Activated CD8-positive, alpha-beta T cell treated with anti-CD3 and anti-CD28 coated beads for 36 hours (primary cell): ENCODE measurements around the gene RECK. TPM values are rescaled to one million over a fixed set of nuclear protein-coding genes. Genes with fewer than 3 reads are reported as not detected.

Experiments
- ATAC-seq: fragments of 200-7000 bp; cut with Tn5 transposase; one replicate; pipeline ENCODE4 v1.10.0; 2021; ENCODE audit warnings: mild to moderate bottlenecking, moderate library complexity
- CTCF ChIA-PET: fragments of 350-600 bp; sonication (Branson Sonifier 250); formaldehyde crosslinking; loops from one replicate; lab custom pipeline; 2021; ENCODE audit warnings: antibody characterized with exemption; lab: Charles Lee
- POLR2A ChIA-PET: fragments of 350-600 bp; sonication (Branson Sonifier 250); formaldehyde crosslinking; loops from one replicate; lab custom pipeline; 2021; ENCODE audit warnings: antibody characterized with exemption; lab: Charles Lee
- DNase-seq: peaks from one replicate; pipeline ENCODE4 v3.0.0-alpha.2; 2020
- H3K27ac Mint-ChIP-seq: one replicate; pipeline ENCODE4 v1.8.0; 2021; ENCODE audit warnings: mild to moderate bottlenecking, mixed read lengths
- H3K27me3 Mint-ChIP-seq: one replicate; pipeline ENCODE4 v1.8.0; 2021; ENCODE audit warnings: mixed read lengths
- H3K36me3 Mint-ChIP-seq: one replicate; pipeline ENCODE4 v1.8.0; 2021; ENCODE audit warnings: low read depth, mixed read lengths
- H3K4me1 Mint-ChIP-seq: one replicate; pipeline ENCODE4 v1.8.0; 2021; ENCODE audit warnings: low read depth, mixed read lengths
- H3K4me3 Mint-ChIP-seq: one replicate; pipeline ENCODE4 v1.8.0; 2021; ENCODE audit warnings: mild to moderate bottlenecking, moderate library complexity, mixed read lengths
- H3K9me3 Mint-ChIP-seq: one replicate; pipeline ENCODE4 v1.8.0; 2021; ENCODE audit warnings: mixed read lengths
- intact Hi-C: fragments of 100-400 bp; cut with micrococcal nuclease; formaldehyde crosslinking; loops from one replicate; pipeline ENCODE4 v1.10.0; 2022
- total RNA-seq, 2 experiments: library from RNA; stranded (reverse); gene quantifications; one replicate each; pipeline ENCODE4 v1.2.3, GENCODE V29; 2021
- TF ChIP-seq, protein P1 (sequence below): fragments of 200-600 bp; IDR thresholded peaks from one replicate; pipeline ENCODE4 v1.8.0; 2022; ENCODE audit warnings: antibody characterized with exemption, mild to moderate bottlenecking

Gene RECK
- total RNA-seq, 2 experiments from 2014 or later = 5.3 to 6.5 TPM

DNA sequence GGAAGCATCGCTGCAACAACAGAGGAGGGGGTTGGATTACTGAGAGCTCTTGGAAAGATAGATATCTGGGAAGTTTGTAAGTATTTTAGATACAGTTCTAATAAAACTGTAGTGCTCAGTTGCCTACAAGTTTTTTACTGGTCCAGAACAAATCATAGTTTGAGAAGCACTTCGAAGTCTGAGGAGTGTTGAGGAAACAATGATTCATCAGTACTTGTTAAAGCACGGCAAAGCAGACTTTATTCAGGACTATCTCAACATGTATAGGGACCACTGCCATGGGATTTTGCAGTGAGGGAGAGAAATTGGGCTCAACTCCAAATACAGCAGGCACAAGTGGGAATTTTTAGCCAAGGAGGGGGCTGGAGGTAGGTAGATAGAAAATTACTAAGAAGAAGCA lies 25.3 kb upstream of the RECK start:
- ATAC-seq (no peak), DNase-seq (no peak)
- Mint-ChIP-seq H3K27me3 (peaks cover 14% of the 10 kb centered on the region), H3K36me3 (no peaks in the 10 kb centered on the region), H3K27ac (no peak overlapping the region), H3K4me1 (peaks cover 13% of the 10 kb centered on the region), H3K4me3 (no peak overlapping the region), H3K9me3 (peaks cover 3% of the 10 kb centered on the region)
- CTCF ChIA-PET = interaction anchor here (0.7 to 7.5 kb wide), 3 partner anchors 10 to 263 kb away, joined by 3 to 136 read pairs (median 24); partner anchors contain the start of genes GBA2 and RGP1
- TF ChIP-seq, protein P1, sequence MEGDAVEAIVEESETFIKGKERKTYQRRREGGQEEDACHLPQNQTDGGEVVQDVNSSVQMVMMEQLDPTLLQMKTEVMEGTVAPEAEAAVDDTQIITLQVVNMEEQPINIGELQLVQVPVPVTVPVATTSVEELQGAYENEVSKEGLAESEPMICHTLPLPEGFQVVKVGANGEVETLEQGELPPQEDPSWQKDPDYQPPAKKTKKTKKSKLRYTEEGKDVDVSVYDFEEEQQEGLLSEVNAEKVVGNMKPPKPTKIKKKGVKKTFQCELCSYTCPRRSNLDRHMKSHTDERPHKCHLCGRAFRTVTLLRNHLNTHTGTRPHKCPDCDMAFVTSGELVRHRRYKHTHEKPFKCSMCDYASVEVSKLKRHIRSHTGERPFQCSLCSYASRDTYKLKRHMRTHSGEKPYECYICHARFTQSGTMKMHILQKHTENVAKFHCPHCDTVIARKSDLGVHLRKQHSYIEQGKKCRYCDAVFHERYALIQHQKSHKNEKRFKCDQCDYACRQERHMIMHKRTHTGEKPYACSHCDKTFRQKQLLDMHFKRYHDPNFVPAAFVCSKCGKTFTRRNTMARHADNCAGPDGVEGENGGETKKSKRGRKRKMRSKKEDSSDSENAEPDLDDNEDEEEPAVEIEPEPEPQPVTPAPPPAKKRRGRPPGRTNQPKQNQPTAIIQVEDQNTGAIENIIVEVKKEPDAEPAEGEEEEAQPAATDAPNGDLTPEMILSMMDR = no peak
- intact Hi-C loops = no loop called here
- POLR2A ChIA-PET = no interaction called here

DNA sequence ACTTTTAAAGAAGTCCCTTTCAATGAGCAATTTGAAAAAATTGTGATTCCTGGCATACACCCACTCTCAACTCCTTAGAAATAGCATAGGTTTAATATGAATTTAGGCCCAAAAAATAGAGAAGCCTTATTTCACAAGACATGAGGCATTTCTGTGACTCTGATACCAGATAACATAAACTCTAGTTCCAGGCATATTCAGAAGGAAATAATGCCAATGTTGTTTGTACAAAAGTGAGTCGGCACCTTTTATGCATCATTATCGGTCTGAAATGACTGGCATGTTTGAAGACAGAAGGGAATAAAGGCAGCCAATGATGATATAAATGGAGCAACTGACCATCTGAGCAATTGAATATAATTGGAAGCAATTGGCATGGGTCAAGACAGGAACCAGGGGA lies 19.4 kb upstream of the RECK start:
- CTCF ChIA-PET = interaction anchor here (1.7 kb wide), 1 partner anchor 9 kb away, joined by 7 read pairs; no protein-coding TSS in a partner anchor
- Mint-ChIP-seq H3K36me3 (no peaks in the 10 kb centered on the region), H3K27ac (no peak overlapping the region), H3K4me1 (no peaks in the 10 kb centered on the region), H3K27me3 (no peaks in the 10 kb centered on the region), H3K4me3 (no peak overlapping the region), H3K9me3 (no peaks in the 10 kb centered on the region)
- ATAC-seq = no peak
- no peak for DNase-seq
- intact Hi-C loops = no loop called here
- POLR2A ChIA-PET = no interaction called here
- TF ChIP-seq, protein P1 = no peak

DNA sequence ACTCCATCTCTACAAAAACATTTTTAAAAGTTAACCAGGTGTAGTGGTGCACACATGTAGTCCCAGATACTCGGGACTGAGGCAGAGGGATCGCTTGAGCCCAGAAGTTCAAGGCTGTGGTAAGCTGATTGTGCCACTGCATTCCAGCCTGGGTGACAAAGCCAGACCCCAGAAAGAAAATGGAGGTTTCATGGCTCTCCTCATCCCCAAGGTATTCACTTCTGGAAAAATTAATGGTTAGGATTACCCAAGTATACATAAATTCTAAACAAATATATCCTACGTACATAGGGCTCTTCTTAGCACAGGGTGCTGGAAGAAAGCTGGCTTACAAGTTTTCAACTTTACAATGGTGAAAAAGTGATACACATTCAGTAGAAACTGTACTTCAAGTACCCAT lies 18.6 kb upstream of the RECK start:
- ATAC-seq (no peak), DNase-seq (no peak)
- Mint-ChIP-seq H3K27ac (no peak overlapping the region), H3K4me3 (no peak overlapping the region), H3K36me3 (no peaks in the 10 kb centered on the region), H3K4me1 (no peaks in the 10 kb centered on the region), H3K27me3 (no peaks in the 10 kb centered on the region), H3K9me3 (no peaks in the 10 kb centered on the region)
- CTCF ChIA-PET = interaction anchor here (1.3 to 8.2 kb wide), 2 partner anchors 10 to 84 kb away, joined by 4 to 136 read pairs; no protein-coding TSS in a partner anchor
- intact Hi-C loops = no loop called here
- POLR2A ChIA-PET = no interaction called here
- TF ChIP-seq, protein P1 = no peak

DNA sequence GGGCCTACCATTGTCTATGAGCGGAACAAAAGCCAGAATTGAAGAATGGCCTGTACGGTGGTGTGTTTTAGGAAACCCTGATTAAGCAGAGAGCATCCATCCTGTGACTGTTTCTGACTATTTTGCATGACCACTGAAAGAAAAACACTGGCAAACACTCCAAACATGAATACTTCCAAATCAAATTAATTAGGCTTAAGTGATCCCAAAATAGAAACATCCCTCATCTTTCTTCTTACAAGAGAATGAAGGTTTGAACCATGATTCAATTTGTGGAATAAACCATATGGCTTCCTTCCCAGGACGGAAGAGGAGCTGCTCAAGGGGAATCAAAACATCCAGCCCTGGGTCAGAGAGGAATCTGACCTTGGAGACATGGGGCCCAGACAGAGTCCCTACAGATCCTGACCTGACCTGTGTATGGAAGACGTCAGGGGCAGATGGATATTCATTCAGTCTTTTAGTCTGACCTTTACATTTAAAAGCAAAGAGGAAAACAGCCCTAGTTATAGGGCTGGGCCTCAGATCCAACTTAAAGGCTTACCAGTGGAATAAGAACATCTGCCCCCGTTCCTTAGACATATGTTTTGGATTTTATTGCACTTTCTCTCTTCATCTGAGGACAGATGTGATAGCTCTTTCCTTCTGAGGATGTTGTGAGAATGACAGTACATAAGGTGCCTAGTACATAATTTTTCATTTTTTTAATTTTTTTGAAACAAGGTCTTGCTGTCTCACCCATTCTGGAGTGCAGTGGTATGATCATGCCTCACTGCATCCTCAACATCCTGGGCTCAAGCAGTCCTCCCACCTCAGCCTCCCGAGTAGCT lies 17.6 kb upstream of the RECK start:
- H3K27me3 Mint-ChIP-seq = no peaks in the 10 kb centered on the region
- no peak for ATAC-seq
- POLR2A ChIA-PET = no interaction called here
- H3K9me3 Mint-ChIP-seq = no peaks in the 10 kb centered on the region
- TF ChIP-seq, protein P1 = no peak
- H3K4me3 Mint-ChIP-seq = no peak overlapping the region
- no peak overlapping the region for H3K27ac Mint-ChIP-seq
- no peak for DNase-seq
- CTCF ChIA-PET = interaction anchor here (1.3 to 8.2 kb wide), 2 partner anchors 11 to 83 kb away, joined by 4 to 136 read pairs; no protein-coding TSS in a partner anchor
- H3K36me3 Mint-ChIP-seq = no peaks in the 10 kb centered on the region
- intact Hi-C loops = no loop called here
- no peaks in the 10 kb centered on the region for H3K4me1 Mint-ChIP-seq

DNA sequence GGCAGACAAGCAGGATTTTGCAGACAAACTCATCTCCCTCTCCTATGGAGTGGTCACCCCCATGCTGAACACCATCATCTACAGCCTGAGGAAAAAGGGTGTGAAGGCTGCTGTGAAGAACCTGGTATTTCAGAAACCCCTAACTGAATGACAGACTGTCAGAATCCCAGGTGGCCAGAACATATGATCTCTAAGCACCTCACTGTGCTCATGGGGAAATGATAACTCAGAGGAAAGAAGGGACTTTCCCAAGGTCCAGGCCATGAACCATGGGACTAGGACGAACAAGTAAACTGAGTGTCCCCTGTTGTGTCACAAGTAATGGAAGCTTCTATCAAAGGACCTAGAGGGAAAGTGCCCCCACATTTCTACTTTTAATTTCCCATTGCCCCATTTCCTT lies 14.7 kb upstream of the RECK start:
- Mint-ChIP-seq H3K4me1 (no peaks in the 10 kb centered on the region), H3K4me3 (no peak overlapping the region), H3K9me3 (no peaks in the 10 kb centered on the region), H3K27me3 (no peaks in the 10 kb centered on the region), H3K27ac (no peak overlapping the region), H3K36me3 (no peaks in the 10 kb centered on the region)
- POLR2A ChIA-PET = interaction anchor here (1.0 kb wide), 1 partner anchor 27 kb away, joined by 5 read pairs; no protein-coding TSS in a partner anchor
- DNase-seq = no peak
- CTCF ChIA-PET = interaction anchor here (1.5 to 8.2 kb wide), 7 partner anchors 14 to 119 kb away, joined by 4 to 136 read pairs (median 17); no protein-coding TSS in a partner anchor
- intact Hi-C loops = loop anchor here (5.0 kb wide), 1 partner anchor 65 kb away; the partner anchor contains the start of gene OR2S2
- TF ChIP-seq, protein P1 = no peak
- no peak for ATAC-seq
